CD4-positive, alpha-beta memory T cell (primary cell): ENCODE data around the gene TESK1. TPM values are rescaled to one million over a fixed set of nuclear protein-coding genes. Genes with fewer than 3 reads are reported as not detected.

Experiments used
- CTCF ChIA-PET: fragments of 350-600 bp; sonication (Branson Sonifier 250); formaldehyde crosslinking; loops from one replicate; lab custom pipeline; 2021; ENCODE audit warnings: inconsistent platforms; ENCODE audit not compliant: partially characterized antibody; lab: Charles Lee
- POLR2A ChIA-PET: fragments of 350-600 bp; sonication (Branson Sonifier 250); formaldehyde crosslinking; loops from one replicate; lab custom pipeline; 2021; ENCODE audit not compliant: partially characterized antibody; lab: Charles Lee
- DNase-seq, 5 donors: peaks; one replicate each; pipeline versions ENCODE4 v3.0.0 to v3.0.0-alpha.2; 2020 to 2022; ENCODE audit warnings: mixed read lengths in 1 of 5
- H3K27ac ChIP-seq: one replicate; pipeline ENCODE4 v1.7.0; 2013; ENCODE audit warnings: low read depth, low read length
- H3K27me3 ChIP-seq: 2 replicates; pipeline ENCODE4 v1.7.0; 2013; ENCODE audit warnings: mild to moderate bottlenecking, low read length, moderate library complexity; ENCODE audit not compliant: insufficient read depth
- H3K36me3 ChIP-seq: 2 replicates; pipeline ENCODE4 v1.7.0; 2013; ENCODE audit warnings: mild to moderate bottlenecking, low read length, moderate library complexity; ENCODE audit not compliant: insufficient read depth
- H3K4me1 ChIP-seq: 2 replicates; pipeline ENCODE4 v1.7.0; 2013; ENCODE audit warnings: mild to moderate bottlenecking, low read length, moderate library complexity; ENCODE audit not compliant: insufficient read depth
- H3K4me3 ChIP-seq, 2 donors: one replicate each; pipeline ENCODE4 v1.7.0; 2013; ENCODE audit warnings: low read length in 2 of 2, mild to moderate bottlenecking in 1 of 2
- H3K9me3 ChIP-seq, 2 donors: one replicate each; pipeline ENCODE4 v1.7.0; 2013; ENCODE audit warnings: low read length in 2 of 2, control low read depth in 1 of 2; ENCODE audit not compliant: control insufficient read depth in 1 of 2
- H3K27ac Mint-ChIP-seq, 7 donors: one replicate each; pipeline ENCODE4 v1.8.0; 2020 to 2021; ENCODE audit warnings: mixed read lengths in 7 of 7, mild to moderate bottlenecking in 6 of 7, inconsistent platforms in 3 of 7, moderate library complexity in 3 of 7
- H3K27me3 Mint-ChIP-seq, 2 donors: one replicate each; pipeline ENCODE4 v1.8.0; 2020 to 2021; ENCODE audit warnings: mixed read lengths in 2 of 2
- H3K36me3 Mint-ChIP-seq, 2 donors: one replicate each; pipeline ENCODE4 v1.8.0; 2020 to 2021; ENCODE audit warnings: mixed read lengths in 2 of 2, inconsistent platforms in 1 of 2, mild to moderate bottlenecking in 1 of 2
- H3K4me1 Mint-ChIP-seq, 4 donors: one replicate each; pipeline ENCODE4 v1.8.0; 2020 to 2021; ENCODE audit warnings: mixed read lengths in 4 of 4, mild to moderate bottlenecking in 1 of 4
- H3K4me3 Mint-ChIP-seq, 8 donors: one replicate each; pipeline ENCODE4 v1.8.0; 2020 to 2021; ENCODE audit warnings: mixed read lengths in 8 of 8, mild to moderate bottlenecking in 7 of 8, moderate library complexity in 6 of 8, inconsistent platforms in 3 of 8
- H3K9me3 Mint-ChIP-seq, 8 donors: one replicate each; pipeline ENCODE4 v1.8.0; 2020 to 2021; ENCODE audit warnings: mixed read lengths in 8 of 8, mild to moderate bottlenecking in 5 of 8, inconsistent platforms in 3 of 8, moderate library complexity in 1 of 8
- intact Hi-C: fragments of 100-400 bp; cut with micrococcal nuclease; formaldehyde crosslinking; loops from one replicate; pipeline ENCODE4 v1.15.1; 2023
- polyA plus RNA-seq, 2 donors: library from polyadenylated mRNA; unstranded; fragments of 300-500 nt; fragmentation: Illumina TruSeq; gene quantifications; one replicate each; pipeline ENCODE4 v1.2.3, GENCODE V29; 2021
- total RNA-seq, 2 experiments: library from RNA; stranded (reverse); gene quantifications; one replicate each; pipeline ENCODE4 v1.2.3, GENCODE V29; 2021

The TESK1 gene
- total and polyA plus RNA-seq, 4 experiments from 2014 or later, result 3.3 to 53.5 (median 33.0) TPM

GRCh38 chr9:35656348-35656747 lies 51.3 kb downstream of the TESK1 start:
- H3K4me3 ChIP-seq, result no peak overlapping the region
- ChIA-PET CTCF (interaction anchor here (0.6 to 19.4 kb wide), 9 partner anchors 9 to 179 kb away, joined by 3 to 339 read pairs (median 24); partner anchors contain the start of genes ARHGEF39, CD72, CREB3 and GBA2), POLR2A (interaction anchor here (1.2 to 12.3 kb wide), 8 partner anchors 8 to 93 kb away, joined by 3 to 420 read pairs (median 64); partner anchors contain the start of genes CD72, CREB3, GBA2 and RGP1)
- Mint-ChIP-seq H3K4me3 (peak overlapping the region; percentile 49 to 95 (median 88)), H3K27ac (peak overlapping the region; percentile 95 to 100 (median 99)), H3K36me3 (peaks cover 17 to 35% of the 10 kb centered on the region in 2 donors), H3K27me3 (peaks cover 2 to 4% of the 10 kb centered on the region in 2 donors), H3K9me3 (peaks cover 0 to 8% (median 4%) of the 10 kb centered on the region in 8 donors), H3K4me1 (peaks cover 48 to 79% (median 61%) of the 10 kb centered on the region in 4 donors)
- H3K36me3 ChIP-seq, result peaks cover 10% of the 10 kb centered on the region
- no peaks in the 10 kb centered on the region for H3K27me3 ChIP-seq
- peak overlapping the region; percentile 27 for H3K27ac ChIP-seq
- intact Hi-C loops, result loop anchor here (5.0 kb wide), 2 partner anchors 544 to 669 kb away; partner anchors contain the start of gene DNAJB5
- DNase-seq, result peak in 1 of 5 donors; percentile 49
- H3K9me3 ChIP-seq, result no peaks in the 10 kb centered on the region
- H3K4me1 ChIP-seq, result peaks cover 64% of the 10 kb centered on the region

GRCh38 chr9:35656831-35657545 lies 51.9 kb downstream of the TESK1 start:
- Histone ChIP-seq H3K4me3 (peak overlapping the region; percentile 67 to 90), H3K27me3 (no peaks in the 10 kb centered on the region), H3K4me1 (peaks cover 64% of the 10 kb centered on the region), H3K36me3 (peaks cover 10% of the 10 kb centered on the region), H3K9me3 (no peaks in the 10 kb centered on the region), H3K27ac (peak overlapping the region; percentile 96)
- Mint-ChIP-seq H3K27ac (peak overlapping the region; percentile 95 to 100 (median 99)), H3K27me3 (peaks cover 2 to 4% of the 10 kb centered on the region in 2 donors), H3K36me3 (peaks cover 20 to 39% of the 10 kb centered on the region in 2 donors), H3K4me1 (peaks cover 48 to 78% (median 61%) of the 10 kb centered on the region in 4 donors), H3K4me3 (peak overlapping the region; percentile 83 to 95 (median 92)), H3K9me3 (peaks cover 0 to 8% (median 4%) of the 10 kb centered on the region in 8 donors)
- DNase-seq, result peak in 2 of 5 donors; percentile 24 to 37
- intact Hi-C loops, result loop anchor here (1.0 to 5.0 kb wide), 4 partner anchors 11 to 670 kb away; partner anchors contain the start of genes DNAJB5 and HINT2
- ChIA-PET CTCF (interaction anchor here (0.8 to 19.4 kb wide), 14 partner anchors 9 to 156 kb away, joined by 3 to 339 read pairs (median 18); partner anchors contain the start of genes ARHGEF39, CD72, CREB3 and GBA2), POLR2A (interaction anchor here (1.0 to 12.3 kb wide), 15 partner anchors 9 to 1036 kb away, joined by 3 to 420 read pairs (median 14); partner anchors contain the start of genes CD72, CREB3, DCTN3 and GBA2)

- Mint-ChIP-seq H3K27ac (peak within 1 kb of the TSS; percentile 95 to 100 (median 99)), H3K36me3 (peaks cover 21 to 40% of the 10 kb centered on the region in 2 donors), H3K9me3 (peaks cover 0 to 8% (median 4%) of the 10 kb centered on the region in 8 donors), H3K4me3 (peak within 1 kb of the TSS; percentile 86 to 95 (median 92)), H3K27me3 (peaks cover 2 to 4% of the 10 kb centered on the region in 2 donors), H3K4me1 (peaks cover 52 to 78% (median 64%) of the 10 kb centered on the region in 4 donors)
- Histone ChIP-seq H3K4me3 (peak within 1 kb of the TSS; percentile 67 to 90), H3K4me1 (peaks cover 64% of the 10 kb centered on the region), H3K27ac (peak within 1 kb of the TSS; percentile 96), H3K9me3 (no peaks in the 10 kb centered on the region), H3K36me3 (peaks cover 10% of the 10 kb centered on the region), H3K27me3 (no peaks in the 10 kb centered on the region)
- CTCF ChIA-PET, result interaction anchor here (0.7 to 19.4 kb wide), 28 partner anchors 8 to 1835 kb away, joined by 3 to 339 read pairs (median 6); partner anchors contain the start of genes ARHGEF39, CD72, CREB3 and GBA2
- intact Hi-C loops, result loop anchor here (1.0 to 5.0 kb wide), 10 partner anchors 11 to 670 kb away; partner anchors contain the start of genes CREB3, DNAJB5, GBA2 and HINT2
- DNase-seq, result peak; percentile 91 to 96 (median 93)
- POLR2A ChIA-PET, result interaction anchor here (0.9 to 12.3 kb wide), 18 partner anchors 9 to 1037 kb away, joined by 3 to 420 read pairs (median 11); partner anchors contain the start of genes CD72, CREB3, DCTN3 and FAM221B
These were observed 52.6 kb downstream of the TESK1 start, which contains the start of gene RMRP for GRCh38 chr9:35657546-35658136. Gene RMRP (minus strand): TSS chr9:35658019.

GRCh38 chr9:35658137-35658967 lies 53.3 kb downstream of the TESK1 start, which contains the start of gene CCDC107:
Gene CCDC107 (plus strand): TSS chr9:35658292. CDS start chr9:35658380, 88 bp downstream.
- POLR2A ChIA-PET, result interaction anchor here (0.8 to 12.3 kb wide), 19 partner anchors 8 to 1038 kb away, joined by 3 to 420 read pairs (median 9); partner anchors contain the start of genes CD72, CREB3, DCTN3 and FAM221B
- Mint-ChIP-seq H3K4me1 (peaks cover 60 to 85% (median 72%) of the 10 kb centered on the region in 4 donors), H3K36me3 (peaks cover 21 to 40% of the 10 kb centered on the region in 2 donors), H3K4me3 (peak within 1 kb of the TSS; percentile 86 to 95 (median 92)), H3K27me3 (peaks cover 2 to 4% of the 10 kb centered on the region in 2 donors), H3K9me3 (peaks cover 0 to 9% (median 4%) of the 10 kb centered on the region in 8 donors), H3K27ac (peak within 1 kb of the TSS; percentile 95 to 100 (median 99))
- intact Hi-C loops, result loop anchor here (1.0 to 5.0 kb wide), 8 partner anchors 38 to 671 kb away; partner anchors contain the start of genes CREB3, DNAJB5, GBA2 and RGP1
- H3K4me1 ChIP-seq, result peaks cover 71% of the 10 kb centered on the region
- no peaks in the 10 kb centered on the region for H3K27me3 ChIP-seq
- peak within 1 kb of the TSS; percentile 67 to 90 for H3K4me3 ChIP-seq
- peaks cover 10% of the 10 kb centered on the region for H3K36me3 ChIP-seq
- H3K27ac ChIP-seq, result peak within 1 kb of the TSS; percentile 96
- CTCF ChIA-PET, result interaction anchor here (0.7 to 19.4 kb wide), 30 partner anchors 7 to 1835 kb away, joined by 3 to 339 read pairs (median 6); partner anchors contain the start of genes ARHGEF39, CD72, CREB3 and GBA2
- H3K9me3 ChIP-seq, result no peaks in the 10 kb centered on the region
- DNase-seq, result peak; percentile 86 to 92 (median 88)

- H3K4me1 ChIP-seq, result peaks cover 76% of the 10 kb centered on the region
- Mint-ChIP-seq H3K4me1 (peaks cover 61 to 91% (median 76%) of the 10 kb centered on the region in 4 donors), H3K36me3 (peaks cover 21 to 40% of the 10 kb centered on the region in 2 donors), H3K27ac (peak overlapping the region; percentile 91 to 100 (median 96)), H3K27me3 (peaks cover 2 to 4% of the 10 kb centered on the region in 2 donors), H3K9me3 (peaks cover 0 to 9% (median 4%) of the 10 kb centered on the region in 8 donors), H3K4me3 (peak overlapping the region; percentile 86 to 95 (median 92))
- H3K27me3 ChIP-seq, result no peaks in the 10 kb centered on the region
- no peaks in the 10 kb centered on the region for H3K9me3 ChIP-seq
- ChIA-PET POLR2A (interaction anchor here (0.8 to 12.3 kb wide), 15 partner anchors 12 to 545 kb away, joined by 3 to 420 read pairs (median 14); partner anchors contain the start of genes CD72, CREB3, FAM221B and GBA2), CTCF (interaction anchor here (0.9 to 19.4 kb wide), 18 partner anchors 9 to 287 kb away, joined by 3 to 339 read pairs (median 10); partner anchors contain the start of genes CD72, CREB3, GBA2 and RGP1)
- H3K27ac ChIP-seq, result peak overlapping the region; percentile 96
- intact Hi-C loops, result loop anchor here (1.0 to 5.0 kb wide), 8 partner anchors 37 to 672 kb away; partner anchors contain the start of genes CREB3, DNAJB5, GBA2 and RGP1
- H3K4me3 ChIP-seq, result peak overlapping the region; percentile 42 to 90
- no peak for DNase-seq
- peaks cover 10% of the 10 kb centered on the region for H3K36me3 ChIP-seq
These were observed 53.8 kb downstream of the TESK1 start for GRCh38 chr9:35658968-35659220.
